GM12865 (cell line): ENCODE data around the gene MBLAC1.
A peak's percentile ranks its signal among the peaks of the same experiment; 100 is the strongest.
"Not testable (repeated sequence)": the region's sequence is repeated elsewhere in the genome, so short reads cannot be mapped to it uniquely, and the experiment has no call there.

Experiments
- DNase-seq: peaks from one replicate; pipeline ENCODE4 v3.0.0; 2010; ENCODE audit warnings: low read depth
- H3K4me3 ChIP-seq: 2 replicates; pipeline ENCODE4 v1.5.1; 2011; ENCODE audit warnings: mild to moderate bottlenecking, low read depth, low read length, control low read depth
- CTCF ChIP-seq: IDR thresholded peaks from 2 replicates; pipeline ENCODE4 v1.5.1; 2011; ENCODE audit warnings: low read length, control low read depth, low read depth, inconsistent platforms; ENCODE audit not compliant: insufficient read depth; ENCODE audit errors: missing control alignments

The MBLAC1 gene

DNA sequence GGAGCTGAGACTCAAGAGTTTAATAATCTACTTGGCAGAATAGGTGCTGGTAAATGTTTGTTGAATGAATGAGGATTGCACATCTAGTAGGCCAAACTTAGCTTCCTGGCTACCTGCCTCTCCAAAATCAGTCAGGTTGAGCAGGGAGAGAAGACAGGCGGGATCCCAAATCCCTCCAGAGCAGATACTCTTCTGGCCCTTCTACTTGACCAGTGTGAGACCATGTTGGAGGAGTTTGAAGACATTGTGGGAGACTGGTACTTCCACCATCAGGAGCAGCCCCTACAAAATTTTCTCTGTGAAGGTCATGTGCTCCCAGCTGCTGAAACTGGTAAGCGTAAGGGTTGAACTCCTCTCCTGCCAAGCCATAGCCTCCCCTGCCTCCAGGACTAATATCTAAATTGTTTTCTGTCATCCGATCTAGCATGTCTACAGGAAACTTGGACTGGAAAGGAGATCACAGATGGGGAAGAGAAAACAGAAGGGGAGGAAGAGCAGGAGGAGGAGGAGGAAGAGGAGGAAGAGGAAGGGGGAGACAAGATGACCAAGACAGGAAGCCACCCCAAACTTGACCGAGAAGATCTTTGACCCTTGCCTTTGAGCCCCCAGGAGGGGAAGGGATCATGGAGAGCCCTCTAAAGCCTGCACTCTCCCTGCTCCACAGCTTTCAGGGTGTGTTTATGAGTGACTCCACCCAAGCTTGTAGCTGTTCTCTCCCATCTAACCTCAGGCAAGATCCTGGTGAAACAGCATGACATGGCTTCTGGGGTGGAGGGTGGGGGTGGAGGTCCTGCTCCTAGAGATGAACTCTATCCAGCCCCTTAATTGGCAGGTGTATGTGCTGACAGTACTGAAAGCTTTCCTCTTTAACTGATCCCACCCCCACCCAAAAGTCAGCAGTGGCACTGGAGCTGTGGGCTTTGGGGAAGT, 2.2 kb upstream of the MBLAC1 start:
- TF ChIP-seq CTCF: no peak
- DNase-seq: no peak
- no peak overlapping the region for H3K4me3 ChIP-seq

DNA sequence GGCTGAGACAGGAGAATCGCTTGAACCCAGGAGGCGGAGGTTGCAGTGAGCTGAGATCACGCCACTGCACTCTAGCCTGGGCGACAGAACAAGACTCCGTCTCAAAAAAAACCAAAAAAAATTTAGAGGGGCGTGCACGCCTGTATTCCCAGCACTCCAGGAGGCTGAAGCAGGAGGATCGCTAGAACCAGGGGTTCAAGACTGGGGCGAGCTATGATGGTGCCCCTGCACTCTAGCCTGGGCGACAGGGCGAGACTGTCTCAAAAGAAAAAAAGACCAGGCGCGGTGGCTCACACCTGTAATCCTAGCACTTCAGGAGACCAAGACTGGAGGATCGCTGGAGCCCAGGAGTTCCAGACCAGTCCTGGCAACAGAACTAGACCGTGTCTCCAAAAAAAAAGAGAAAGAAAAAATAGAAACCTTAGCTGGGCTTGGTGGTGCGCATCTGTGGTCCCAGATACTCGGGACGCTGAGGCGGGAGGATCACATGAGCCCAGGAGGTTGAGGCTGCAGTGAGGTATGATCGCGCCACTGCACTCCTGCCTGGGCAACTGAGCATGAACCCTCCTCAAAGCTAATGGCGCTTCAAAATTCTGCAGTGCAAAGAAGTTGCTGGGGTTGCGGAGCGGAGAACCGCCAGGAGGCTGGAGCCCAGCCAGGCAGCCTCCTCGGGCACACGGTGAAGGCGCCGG, 382 bp upstream of the MBLAC1 start:
- no peak for DNase-seq
- H3K4me3 ChIP-seq: peak overlapping the region; percentile 96
- no peak for TF ChIP-seq CTCF

DNA sequence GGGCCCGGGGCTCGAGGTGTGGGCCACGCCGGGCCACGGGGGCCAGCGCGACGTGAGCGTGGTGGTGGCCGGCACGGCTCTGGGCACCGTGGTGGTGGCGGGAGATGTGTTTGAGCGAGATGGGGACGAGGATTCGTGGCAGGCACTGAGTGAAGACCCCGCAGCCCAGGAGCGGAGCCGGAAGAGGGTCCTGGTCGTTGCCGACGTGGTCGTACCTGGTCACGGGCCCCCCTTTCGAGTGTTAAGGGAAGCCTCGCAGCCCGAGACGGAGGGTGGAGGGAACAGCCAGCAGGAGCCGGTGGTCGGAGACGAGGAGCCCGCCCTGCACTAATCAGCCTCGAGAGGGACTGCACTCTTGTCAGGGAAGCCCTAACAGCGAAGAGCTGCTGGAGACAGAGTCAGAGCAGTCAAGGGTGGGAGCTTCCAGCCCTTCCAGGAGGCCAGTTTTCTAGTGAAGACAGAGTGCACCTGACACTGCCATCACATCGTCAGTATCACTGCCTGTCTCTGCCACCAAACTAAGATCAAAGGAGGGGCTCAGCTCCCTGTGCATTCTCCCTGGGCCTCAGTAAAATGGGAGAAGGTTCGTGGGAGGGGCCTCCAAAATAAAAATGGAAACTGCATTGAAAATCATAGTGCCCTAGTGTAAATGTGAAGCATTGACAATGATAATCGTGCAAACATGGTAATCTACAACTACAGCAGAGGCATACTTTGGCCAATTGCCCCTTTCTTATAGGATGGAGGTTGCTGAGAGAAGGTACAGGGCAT, 1.3 kb downstream of the MBLAC1 start:
- peak overlapping the region; percentile 96 for H3K4me3 ChIP-seq
- DNase-seq: peak; percentile 37
- no peak for TF ChIP-seq CTCF

DNA sequence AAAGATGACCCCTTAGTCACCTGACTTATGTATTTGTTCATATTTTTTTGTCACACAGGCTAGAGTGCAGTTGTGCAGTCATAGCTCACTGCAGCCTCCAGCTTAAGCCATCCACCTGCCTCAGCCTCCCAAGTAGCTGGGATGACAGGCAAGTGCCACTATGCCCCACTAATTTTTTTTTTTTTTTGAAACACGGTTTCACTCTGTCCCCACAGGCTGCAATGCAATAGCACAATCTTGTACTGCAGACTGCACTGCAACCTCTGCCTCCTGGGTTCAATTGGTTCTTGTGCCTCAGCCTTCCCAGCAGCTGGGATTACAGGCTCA, 1.8 kb downstream of the MBLAC1 start:
- DNase-seq: no peak
- TF ChIP-seq CTCF: no peak
- H3K4me3 ChIP-seq: no peak overlapping the region

GRCh38 chr7:100130220-100130607, 3.4 kb downstream of the MBLAC1 start:
- not testable (repeated sequence) for H3K4me3 ChIP-seq

GRCh38 chr7:100130608-100131453, 4.1 kb downstream of the MBLAC1 start:
- peak; percentile 70 for DNase-seq
- peak; percentile 75 for TF ChIP-seq CTCF
- no peak overlapping the region for H3K4me3 ChIP-seq

More at GRCh38 chr7:100130220-100130607, 3.4 kb downstream of the MBLAC1 start:
- DNase-seq: not testable (repeated sequence)

DNA sequence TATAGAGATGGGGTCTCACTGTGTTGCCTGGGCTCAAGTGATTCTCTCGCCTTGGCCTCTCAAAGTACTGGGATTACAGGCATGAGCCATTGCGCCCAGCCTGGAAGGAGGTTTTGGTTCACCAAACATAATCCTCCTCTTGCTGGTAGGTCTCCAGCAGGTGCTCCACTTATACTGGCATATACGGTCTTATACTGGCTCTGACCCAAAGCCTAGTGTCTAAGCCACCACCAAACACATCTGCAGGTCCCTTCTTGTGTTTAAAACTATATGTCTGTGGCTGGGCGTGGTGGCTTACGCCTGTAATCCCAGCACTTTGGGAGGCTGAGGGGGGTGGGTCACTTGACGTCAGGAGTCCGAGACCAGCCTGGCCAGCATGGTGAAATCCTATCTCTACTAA, 5.4 kb downstream of the MBLAC1 start:
- no peak overlapping the region for H3K4me3 ChIP-seq
- no peak for DNase-seq
- TF ChIP-seq CTCF: no peak
